GM19099 (cell line): ENCODE measurements around the gene TIGD3.
A peak's percentile ranks its signal among the peaks of the same experiment; 100 is the strongest.

Experiments
- POLR2A ChIP-seq: IDR thresholded peaks from 3 replicates; pipeline ENCODE4 v1.6.1; 2011; ENCODE audit warnings: low read depth; ENCODE audit not compliant: insufficient read length; ENCODE audit errors: extremely low read depth

The TIGD3 gene

GRCh38 chr11:65378208-65378927 is 23.8 kb downstream of the TIGD3 start:
- no peak for TF ChIP-seq POLR2A

- TF ChIP-seq POLR2A: no peak
Measured at GRCh38 chr11:65378928-65379638, 24.5 kb downstream of the TIGD3 start.

- no peak for TF ChIP-seq POLR2A
Measured at GRCh38 chr11:65379698-65380459, 25.3 kb downstream of the TIGD3 start.

GRCh38 chr11:65380460-65381119 is 26.0 kb downstream of the TIGD3 start:
- TF ChIP-seq POLR2A: no peak

GRCh38 chr11:65381716-65382032 is 27.1 kb downstream of the TIGD3 start:
- TF ChIP-seq POLR2A: no peak

- peak; percentile 69 for TF ChIP-seq POLR2A
Measured at GRCh38 chr11:65382033-65382803, 27.7 kb downstream of the TIGD3 start, which contains the start of gene SLC25A45. TSS of gene SLC25A45 (minus strand) at chr11:65382646. CDS start at chr11:65381951, 695 bp downstream.

- TF ChIP-seq POLR2A: no peak
Measured at GRCh38 chr11:65382804-65383368, 28.3 kb downstream of the TIGD3 start.

- no peak for TF ChIP-seq POLR2A
Measured at GRCh38 chr11:65383778-65384177, 29.2 kb downstream of the TIGD3 start.

GRCh38 chr11:65384301-65384889 is 29.8 kb downstream of the TIGD3 start:
- no peak for TF ChIP-seq POLR2A

- peak; percentile 85 for TF ChIP-seq POLR2A
Measured at GRCh38 chr11:65386307-65387140, 32.0 kb downstream of the TIGD3 start, which contains the start of gene FRMD8. TSS of gene FRMD8 (plus strand) at chr11:65386637. CDS start at chr11:65387037, 400 bp downstream.

GRCh38 chr11:65388731-65389130 is 34.2 kb downstream of the TIGD3 start:
- no peak for TF ChIP-seq POLR2A

GRCh38 chr11:65389294-65389980 is 34.9 kb downstream of the TIGD3 start:
- TF ChIP-seq POLR2A: no peak
